Measurements from ENCODE around the gene IL5RA.

IL5RA gene, protein sequence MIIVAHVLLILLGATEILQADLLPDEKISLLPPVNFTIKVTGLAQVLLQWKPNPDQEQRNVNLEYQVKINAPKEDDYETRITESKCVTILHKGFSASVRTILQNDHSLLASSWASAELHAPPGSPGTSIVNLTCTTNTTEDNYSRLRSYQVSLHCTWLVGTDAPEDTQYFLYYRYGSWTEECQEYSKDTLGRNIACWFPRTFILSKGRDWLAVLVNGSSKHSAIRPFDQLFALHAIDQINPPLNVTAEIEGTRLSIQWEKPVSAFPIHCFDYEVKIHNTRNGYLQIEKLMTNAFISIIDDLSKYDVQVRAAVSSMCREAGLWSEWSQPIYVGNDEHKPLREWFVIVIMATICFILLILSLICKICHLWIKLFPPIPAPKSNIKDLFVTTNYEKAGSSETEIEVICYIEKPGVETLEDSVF

DNA sequence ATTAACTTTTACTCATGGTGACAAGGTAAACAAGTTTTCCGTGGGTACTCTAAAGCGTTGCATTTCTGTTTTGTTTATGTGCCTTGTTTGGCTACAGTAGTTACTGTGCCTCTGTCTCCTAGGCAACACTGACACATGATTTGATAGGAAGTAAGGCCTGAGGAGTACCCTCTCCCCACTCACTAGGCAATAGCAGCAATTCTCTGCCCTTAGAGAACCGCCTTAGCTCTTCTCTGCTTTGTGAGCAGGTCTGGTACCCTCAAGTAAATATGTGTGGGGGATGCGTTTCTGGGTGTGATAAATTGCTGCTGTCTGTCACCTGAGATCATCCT is at the start of gene IL5RA:
Gene IL5RA, minus strand, starts transcription at position 76 of the 332 bp plus-strand sequence. CDS start 5,390 bp downstream, outside the sequence.
- no peak for DNase-seq

- no peak for DNase-seq
These were observed 47.3 kb upstream of the IL5RA start for GRCh38 chr3:3157484-3157883.

GRCh38 chr3:3154879-3155610 is 44.9 kb upstream of the IL5RA start:
- no peak for DNase-seq

- DNase-seq = no peak
These were observed 41.3 kb upstream of the IL5RA start for GRCh38 chr3:3151513-3151912.

GRCh38 chr3:3149560-3149959 is 39.4 kb upstream of the IL5RA start:
- no peak for DNase-seq

GRCh38 chr3:3145831-3146230 is 35.7 kb upstream of the IL5RA start:
- DNase-seq = no peak

DNA sequence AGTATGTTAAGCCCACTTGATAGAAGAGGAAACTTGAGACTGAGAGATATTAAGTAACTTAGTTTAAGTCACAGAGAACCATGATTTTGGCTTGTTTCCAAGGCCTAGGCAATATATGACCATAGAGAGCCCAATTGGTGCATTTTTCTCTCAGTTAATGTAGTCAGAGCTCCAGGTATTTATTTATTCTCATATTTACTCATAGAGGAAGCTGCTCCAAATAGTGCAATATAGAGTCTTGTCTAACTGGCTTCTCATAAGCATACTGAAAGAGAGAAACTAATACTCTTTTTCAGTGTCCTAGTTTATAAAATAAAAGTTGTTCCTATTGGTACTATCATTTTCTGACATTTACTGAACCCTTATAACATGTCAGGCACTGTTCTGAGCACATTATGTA is 31.8 kb upstream of the IL5RA start:
- no peak for DNase-seq

DNA sequence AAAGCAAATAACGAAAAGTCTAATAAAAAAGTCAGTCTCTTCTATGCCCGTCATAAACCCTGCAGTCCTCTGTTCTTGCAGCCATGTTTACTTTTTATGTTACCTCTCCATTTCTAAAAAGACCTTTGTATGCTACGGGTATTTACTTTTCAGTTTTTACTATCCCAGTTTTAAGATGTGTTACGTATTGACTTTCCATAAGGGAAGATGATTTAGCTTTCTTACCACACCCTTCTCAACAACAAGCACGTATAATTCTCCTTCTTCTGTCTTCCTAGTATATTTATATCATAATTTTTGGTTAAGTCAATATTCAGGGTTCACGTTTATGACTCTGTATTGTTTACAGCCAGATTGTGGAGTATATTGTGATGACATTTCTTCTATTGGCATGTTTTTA is 27.4 kb upstream of the IL5RA start:
- DNase-seq = no peak

DNA sequence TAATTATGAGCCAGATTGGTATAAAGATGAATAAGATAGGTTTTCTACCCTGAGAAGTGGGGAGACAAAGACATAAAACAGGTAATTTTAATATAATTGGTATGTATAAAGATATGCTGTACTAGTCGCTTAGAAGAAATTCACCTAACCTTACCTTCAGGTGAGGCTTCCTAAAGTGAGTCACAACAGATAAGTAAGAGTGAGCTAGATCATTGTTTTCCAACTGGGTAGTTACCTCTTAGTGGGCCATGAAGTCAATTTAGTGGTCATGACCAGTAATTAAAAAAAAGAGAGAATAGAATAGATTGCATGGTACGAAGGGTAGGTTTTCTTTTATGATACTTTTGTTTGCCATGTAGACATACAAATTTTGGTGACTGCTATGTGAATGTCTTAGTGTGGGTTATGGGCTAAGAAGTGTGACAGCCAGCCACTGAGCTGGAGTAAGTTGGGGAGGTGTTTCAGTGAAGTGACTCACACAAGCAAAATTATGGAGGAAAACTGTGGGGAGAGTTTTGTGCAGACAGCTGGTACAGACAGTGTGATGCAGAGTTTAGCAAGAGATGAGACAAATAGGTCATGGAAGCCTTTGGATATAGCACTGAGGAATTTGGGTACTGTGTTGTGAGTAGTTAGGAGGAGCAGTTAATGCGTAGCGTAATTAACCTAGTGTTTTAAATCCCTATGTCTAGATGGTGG is 24.7 kb upstream of the IL5RA start:
- DNase-seq = no peak

DNA sequence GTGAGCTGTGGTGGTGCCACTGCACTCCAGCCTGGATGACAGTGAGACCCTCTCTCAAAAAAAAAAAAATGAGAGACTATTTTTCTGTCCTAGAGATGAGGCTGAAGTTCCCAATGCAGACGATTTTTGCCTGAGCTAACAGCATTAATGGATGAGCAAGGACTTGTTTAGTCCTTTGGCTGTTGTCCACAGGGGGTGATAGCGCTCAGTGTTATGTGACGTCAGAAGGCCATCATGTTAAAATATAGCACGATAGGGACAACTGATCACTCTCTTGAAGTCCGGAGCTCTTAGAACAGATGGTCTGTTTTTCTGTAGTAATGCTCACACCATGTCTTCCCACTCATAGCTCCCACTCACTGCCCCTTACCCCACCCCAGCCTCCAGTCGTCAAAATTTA is 23.3 kb upstream of the IL5RA start:
- no peak for DNase-seq

GRCh38 chr3:3129579-3129978 is 19.4 kb upstream of the IL5RA start:
- no peak for DNase-seq

GRCh38 chr3:3127432-3128010 is 17.3 kb upstream of the IL5RA start:
- no peak for DNase-seq

DNA sequence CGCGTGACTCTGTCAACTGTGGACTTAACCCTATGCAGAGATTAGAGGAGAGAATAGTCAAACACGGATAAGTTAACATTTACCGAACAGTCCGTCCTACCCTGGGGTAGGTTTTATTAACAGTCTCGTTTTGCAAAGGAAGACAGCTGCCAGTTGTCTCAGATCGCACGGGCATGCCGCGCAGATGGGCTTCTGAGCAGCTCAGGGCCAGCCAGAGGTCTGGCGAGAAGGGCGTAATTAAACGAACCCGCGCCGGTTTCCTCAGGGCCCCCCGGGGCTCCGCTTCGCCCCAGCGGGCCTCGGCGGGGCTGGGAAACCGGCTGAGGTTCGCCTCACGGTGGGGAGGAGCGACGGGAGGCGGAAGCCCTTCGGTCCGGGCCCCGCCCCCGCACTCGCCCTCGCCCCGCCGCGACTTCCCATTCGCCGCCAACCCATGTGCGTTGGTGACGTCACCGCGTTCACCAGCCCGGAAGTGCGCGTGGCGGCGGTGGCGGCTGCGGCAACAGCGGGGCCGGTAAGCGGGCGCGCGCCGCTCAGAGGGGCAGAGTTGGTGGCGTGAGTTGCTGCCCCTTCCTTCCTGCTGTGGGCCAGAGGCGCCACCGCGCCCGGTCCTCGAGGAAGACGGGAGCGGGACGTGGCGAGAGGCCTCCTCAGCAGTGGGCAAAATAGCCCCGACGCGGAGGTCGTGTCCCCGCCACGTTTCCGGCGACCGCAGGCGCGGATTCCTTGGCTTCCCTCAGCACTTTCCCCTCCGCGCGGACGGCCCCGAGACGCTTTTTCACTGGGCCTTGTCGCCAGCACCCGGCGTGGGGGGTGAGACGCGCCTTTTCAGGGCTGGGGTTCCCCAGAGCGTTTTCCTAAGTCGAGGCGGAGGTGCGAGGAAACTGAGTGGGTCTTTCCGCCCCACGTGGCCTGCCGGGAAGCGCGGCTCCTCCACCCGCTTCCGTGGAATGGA is 16.6 kb upstream of the IL5RA start, which contains the start of gene TRNT1:
Gene TRNT1, plus strand, starts transcription at position 464 of the 955 bp plus-strand sequence. CDS start 2,101 bp downstream, outside the sequence.
- DNase-seq = peak; percentile 95

GRCh38 chr3:3125977-3126376 is 15.8 kb upstream of the IL5RA start:
- DNase-seq = no peak

- no peak for DNase-seq
These were observed 9.2 kb upstream of the IL5RA start for GRCh38 chr3:3119393-3119851.

- no peak for DNase-seq
These were observed 7.5 kb upstream of the IL5RA start for GRCh38 chr3:3117651-3118050.

DNA sequence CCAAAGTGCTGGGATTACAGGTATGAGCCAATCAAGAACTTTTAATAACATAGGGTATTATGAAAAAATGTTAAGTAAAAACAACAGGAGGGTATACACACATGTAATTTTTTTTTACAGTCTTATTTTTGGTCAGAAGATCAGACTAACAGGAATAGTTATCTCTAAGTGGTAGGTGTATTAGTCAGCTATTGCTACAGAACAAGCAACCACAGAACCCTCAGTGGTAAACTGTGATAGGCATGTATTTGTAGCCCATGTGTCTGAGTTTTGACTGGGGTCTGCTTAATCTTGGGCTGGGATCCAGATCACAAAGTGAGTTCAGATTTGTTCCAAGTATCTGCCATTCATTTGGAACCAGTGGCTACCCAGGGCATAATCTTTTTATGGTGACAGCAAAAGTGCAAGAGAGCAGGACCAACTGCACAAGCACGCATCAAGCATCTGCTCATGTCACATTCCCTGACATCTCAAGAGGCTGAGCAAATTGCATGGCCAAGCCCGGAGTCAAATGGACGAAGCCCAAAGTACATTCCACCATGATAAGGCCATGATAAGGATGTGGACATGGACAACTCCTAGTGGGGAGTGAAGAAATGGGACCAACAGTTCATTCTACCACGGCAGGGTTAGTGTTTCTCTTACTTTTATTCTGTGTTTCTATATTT is 3.0 kb upstream of the IL5RA start:
- no peak for DNase-seq

DNA sequence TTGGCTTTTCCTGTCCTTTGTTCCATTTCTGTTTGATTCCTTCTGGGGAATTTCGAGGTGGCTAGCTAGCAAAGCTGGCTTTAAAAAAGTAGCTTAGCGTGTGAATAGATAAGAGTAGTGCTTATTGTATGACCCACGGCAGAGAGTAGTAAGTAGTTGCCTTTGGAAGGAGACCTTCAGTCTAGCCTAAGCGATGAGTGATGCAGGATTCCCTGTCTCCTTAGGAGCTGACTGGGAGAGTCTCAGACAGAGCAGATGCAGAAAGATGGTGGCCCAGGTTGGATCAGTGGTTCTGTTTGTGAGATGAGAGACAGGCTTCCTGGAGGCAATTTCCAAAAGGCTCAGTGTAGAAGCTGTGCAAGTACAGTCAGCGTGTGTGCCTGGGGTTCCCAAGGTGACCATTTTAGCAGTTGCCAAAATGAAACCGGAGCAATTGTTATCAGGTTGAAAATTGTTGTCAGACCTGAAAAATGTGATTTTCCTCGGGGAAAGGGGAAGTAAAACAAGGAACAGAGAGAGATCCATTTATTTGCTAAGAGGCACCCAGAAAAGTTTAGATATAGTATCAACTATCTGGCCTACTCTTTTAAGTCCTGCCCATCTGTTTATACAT is 681 bp upstream of the IL5RA start:
- no peak for DNase-seq

GRCh38 chr3:3109407-3110298 is 521 bp downstream of the IL5RA start:
- no peak for DNase-seq

DNA sequence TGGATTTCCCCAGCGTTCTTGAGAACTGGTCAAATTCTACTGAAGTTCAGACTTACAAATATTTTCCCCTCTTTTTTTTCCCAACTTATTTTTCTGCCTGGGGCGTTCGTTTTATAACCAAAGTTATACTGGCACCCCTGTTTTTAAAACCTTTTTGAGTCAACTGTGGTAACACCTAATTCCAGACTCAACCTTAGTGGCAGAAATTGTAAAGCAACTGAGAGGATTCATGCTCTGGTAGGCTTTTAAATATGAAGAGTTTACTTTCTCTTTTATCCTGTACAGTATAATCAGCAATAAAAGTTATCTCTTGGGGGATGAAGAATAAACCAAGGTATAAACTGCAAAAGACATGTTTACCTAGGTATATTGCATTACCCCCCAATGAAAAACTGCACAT is 2.3 kb downstream of the IL5RA start:
- no peak for DNase-seq

All from islet precursor cell (in vitro differentiated cells).